GM19240 (cell line): ENCODE results near the gene TSPYL1.
"Not testable (repeated sequence)": the region's sequence is repeated elsewhere in the genome, so short reads cannot be mapped to it uniquely, and the experiment has no call there.

ENCODE experiments used
- DNase-seq: peaks from one replicate; pipeline ENCODE4 v3.0.0; 2011; ENCODE audit warnings: low spot score; ENCODE audit not compliant: insufficient read length

Gene TSPYL1

DNA sequence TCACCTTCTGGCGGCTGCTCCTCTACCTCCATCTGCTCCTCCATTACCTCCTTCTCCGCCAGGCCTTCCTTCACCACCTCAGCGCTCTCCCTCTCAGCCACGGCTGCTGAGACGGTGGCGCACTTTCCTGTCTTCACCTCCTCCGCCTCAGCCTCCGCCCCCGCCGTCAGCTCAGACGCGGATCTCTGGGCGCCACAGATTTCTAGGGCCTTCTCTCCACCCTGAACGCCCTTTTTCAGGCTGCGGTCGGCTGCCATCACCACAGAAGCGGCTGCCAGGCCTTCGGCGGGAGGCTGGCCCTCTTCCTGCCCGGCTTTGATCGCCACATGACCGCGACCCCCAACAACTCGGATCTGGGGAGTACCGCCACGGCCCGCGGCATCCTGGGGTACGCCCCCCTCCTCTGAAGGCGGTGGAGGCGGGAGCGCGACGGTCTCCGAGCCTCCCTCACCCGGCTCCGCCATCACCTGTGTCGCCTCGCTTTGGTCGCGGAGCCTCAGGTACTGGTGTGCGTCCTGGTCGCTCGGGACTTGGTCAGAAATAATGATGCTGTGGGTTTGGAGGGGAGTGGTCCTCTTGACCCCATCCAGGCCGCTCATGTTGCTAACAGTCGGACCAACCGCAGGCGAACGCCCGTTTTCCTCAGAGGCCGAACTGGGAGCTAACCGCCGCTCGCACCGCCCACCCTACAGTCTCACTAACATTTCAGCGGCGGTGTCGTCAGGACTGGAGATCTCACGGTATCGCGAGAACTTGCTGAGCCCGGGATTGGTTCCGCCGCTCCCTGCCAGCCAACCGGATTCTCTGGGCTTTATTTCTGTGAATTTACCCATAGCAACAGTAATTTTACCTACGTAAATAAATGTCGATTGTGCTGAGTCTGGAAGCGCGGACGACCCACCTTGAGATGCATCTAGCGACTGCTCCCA is at the start of gene TSPYL1:
TSPYL1 (minus strand) TSS at position 699 of the 929 bp plus-strand sequence; CDS start at position 599, 100 bp downstream.
- DNase-seq = peak; percentile 35

DNA sequence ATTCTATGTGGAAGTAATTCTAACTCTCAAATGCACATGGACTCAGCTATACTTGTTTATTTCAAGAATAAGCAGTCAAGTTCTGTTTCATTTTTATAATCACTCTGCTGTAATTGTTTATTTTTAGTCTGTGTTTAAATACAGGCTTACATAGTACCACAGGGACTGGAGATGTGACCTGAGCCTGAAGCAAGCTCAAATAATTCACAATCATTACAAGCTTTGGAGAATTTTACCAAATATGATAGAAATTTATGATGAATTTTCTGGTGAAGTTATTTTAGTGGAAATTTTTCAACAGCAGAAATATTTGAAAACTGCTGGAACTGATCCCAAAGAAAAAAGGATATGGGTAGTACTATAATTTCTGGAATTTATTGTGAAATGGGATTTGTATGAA is 49.4 kb upstream of the TSPYL1 start:
- no peak for DNase-seq

DNA sequence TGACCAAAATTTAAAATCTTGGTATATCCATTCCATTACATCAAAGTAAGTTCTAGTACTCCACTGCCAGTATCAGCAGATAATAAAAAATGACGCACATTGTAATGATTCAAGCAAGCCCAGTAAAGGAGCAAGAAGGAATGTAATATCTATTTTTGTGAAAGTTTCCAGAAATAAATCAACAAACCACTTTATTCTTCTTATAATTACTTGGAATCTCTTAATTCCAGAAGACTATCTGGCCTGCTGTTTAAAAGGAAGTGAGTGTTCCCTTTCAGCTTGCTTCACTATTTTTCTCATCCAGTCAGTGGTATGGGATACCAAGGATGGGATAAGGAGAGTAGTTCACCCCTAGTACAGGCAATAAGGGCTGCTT is 48.8 kb upstream of the TSPYL1 start:
- DNase-seq = no peak

DNA sequence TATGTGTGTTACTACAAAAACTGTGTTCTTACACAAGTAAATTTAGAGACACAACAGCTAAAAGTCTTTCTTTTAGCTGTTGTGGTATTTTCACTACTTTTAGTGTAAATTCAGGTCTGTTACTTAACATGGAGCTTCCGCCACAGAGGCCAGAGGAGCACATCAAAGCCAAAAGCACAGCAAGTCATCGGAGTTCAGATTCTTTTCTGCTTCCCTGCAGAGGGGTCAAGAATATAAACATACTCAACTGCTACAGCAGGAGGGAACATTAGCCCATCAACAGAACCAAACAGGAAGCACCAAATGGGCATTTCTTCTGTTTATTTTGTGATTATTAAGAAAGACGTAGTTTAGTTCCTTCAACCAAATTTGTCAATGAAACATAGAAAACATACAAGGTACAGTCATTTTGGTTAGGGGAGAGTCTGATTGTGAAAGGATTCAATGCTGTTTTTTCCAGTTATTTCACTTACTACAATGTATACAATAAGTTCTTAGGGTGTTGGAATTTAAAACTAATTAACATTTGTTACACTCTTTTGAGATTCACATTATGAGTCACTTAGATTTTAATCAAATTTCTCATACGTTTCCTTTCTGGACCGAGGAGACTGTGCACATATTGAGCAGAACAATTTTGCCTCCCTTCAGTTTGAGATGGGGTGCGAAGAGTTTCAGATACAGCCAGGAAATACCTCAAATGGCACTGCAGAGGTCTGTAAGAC is 48.2 kb upstream of the TSPYL1 start:
- no peak for DNase-seq

DNA sequence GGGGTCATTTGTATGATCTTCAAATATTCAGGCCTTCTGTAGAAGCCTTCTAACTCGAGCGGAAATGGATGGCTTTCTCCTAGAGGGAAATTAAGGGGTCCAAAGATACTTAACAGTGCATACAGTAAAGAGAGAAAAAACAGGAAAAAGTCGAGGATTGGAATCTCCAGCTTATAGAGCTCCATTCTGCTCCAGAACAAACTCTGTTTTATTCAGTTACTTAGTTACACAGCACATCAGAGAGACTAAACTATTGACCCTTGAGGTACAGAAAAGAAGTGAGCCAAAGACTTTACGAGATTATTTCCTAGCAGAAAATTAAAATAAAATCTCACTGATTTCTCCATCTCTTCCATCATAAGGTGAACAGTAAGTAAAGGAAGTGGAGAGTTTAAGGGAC is 47.3 kb upstream of the TSPYL1 start:
- no peak for DNase-seq

DNA sequence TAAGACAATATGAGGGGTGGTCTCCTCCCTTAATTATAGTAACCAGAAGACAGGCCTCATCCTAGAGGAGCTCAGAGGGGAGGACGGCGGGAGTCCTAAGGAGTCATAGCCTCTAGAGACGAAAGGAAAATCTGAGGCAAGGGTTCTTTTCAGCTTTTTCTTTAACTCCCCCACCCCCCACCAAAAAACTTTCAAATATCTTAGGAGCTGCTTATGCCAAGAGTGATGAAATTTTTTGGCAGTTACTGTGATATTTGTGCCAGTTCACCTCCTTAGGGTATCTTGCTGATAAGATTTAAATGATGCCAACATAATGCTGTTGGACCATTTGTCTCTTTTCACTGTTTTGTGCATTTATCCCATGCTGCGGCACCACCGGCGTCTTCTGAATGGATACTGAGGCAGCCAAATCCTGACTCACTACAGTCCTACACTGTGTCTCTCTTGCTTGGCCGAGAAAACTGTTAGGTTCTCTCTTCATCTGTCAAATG is 46.5 kb upstream of the TSPYL1 start:
- no peak for DNase-seq

DNA sequence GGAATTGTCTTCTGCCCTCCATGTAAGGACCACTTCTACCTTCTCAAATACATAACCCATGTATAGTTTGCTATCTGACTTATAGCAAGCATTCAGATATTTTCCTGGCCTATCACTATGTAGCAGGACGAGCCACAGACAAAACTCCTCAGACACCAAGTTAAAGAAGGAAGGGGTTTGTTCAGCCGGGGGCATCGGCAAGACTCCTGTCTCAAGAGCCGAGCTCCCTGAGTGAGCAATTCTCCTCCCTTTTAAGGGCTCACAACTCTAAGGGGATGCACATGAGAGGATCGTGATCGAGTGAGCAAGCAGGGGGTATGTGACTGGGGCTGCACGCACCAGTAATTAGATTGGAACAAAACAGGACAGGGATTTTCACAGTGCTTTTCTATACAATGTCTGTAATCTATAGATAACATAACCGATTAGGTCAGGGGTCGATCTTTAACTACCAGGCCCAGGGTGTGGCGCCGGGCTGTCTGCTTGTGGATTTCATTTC is 46.0 kb upstream of the TSPYL1 start:
- DNase-seq = not testable (repeated sequence)

DNA sequence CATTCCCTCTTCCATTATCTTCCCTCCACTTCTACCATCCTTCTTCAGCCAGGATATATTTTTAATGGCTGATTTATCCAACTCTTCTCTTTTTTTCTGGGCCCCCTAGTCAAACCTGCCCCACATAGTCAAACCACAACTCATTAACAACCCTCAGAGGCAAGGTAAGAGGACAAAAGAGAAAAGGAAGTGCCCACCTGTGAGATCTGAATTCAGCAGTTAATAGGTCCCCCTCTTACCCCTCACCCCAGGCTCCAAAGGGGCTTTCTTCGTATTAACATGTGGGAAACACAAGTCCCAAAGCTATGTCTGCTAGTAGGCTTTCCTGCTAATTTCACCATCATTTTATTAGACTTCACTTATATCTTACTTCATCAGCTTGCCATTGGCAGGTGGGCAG is 44.1 kb upstream of the TSPYL1 start:
- no peak for DNase-seq

DNA sequence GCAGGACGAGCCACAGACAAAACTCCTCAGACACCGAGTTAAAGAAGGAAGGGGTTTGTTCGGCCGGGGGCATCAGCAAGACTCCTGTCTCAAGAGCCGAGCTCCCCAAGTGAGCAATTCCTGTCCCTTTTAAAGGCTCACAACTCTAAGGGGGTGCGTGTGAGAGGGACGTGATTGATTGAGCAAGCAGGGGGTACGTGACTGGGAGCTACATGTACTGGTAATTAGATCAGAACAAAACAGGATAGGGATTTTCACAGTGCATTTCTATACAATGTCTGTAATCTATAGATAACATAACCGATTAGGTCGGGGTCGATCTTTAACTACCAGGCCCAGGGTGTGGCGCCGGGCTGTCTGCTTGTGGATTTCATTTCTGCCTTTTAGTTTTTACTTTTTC is 42.2 kb upstream of the TSPYL1 start:
- not testable (repeated sequence) for DNase-seq

DNA sequence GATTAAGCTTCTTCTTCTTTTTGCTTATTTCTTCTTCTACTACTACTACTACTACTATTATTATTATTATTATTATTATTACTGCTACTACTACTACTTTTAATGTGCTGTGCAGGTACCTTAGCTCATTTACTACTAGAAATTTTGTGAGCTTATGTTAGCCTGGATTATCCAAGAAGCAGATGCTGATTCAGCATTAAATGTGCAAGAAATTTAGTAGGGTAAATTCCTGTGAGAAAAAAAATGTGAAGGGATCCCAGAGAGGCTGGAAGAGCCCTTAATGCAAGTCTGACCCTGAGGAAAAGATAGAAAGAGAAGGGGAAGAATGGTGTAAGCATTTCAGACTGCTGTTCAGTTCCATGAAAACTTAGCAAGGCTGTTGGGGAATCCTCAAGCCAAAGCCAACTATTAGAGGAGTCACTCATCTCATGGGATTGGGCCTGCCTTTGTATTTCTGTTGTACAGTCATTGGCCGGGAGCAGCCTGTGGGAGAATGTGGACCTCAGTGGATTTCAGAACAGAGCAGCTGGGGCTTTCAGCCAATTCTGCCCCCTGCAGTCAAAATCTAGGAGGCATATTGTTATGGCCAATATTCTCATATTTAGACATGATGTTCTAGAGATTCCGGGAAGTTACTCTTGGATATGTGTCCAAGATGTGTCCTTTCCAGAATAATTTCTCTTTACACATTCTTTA is 37.2 kb upstream of the TSPYL1 start:
- DNase-seq = no peak

DNA sequence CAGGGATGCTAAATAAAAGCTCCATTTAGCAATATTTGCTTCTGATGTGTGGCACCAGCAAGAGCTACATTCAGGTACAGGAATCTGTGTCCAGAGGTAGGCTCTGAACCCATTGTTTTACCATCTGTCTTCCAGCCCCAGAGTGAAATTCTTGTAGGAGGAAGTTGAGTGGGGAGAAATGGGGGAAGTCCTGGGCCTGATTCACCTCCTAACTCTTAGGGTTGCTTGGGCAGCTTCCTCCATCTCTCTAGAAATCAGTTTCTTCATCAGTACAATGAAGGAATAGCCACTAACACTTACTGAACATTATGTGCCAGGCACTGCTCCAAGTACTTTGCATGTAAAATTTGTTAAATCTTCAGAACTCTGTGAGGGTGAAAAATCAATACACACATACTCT is 35.1 kb upstream of the TSPYL1 start:
- no peak for DNase-seq

DNA sequence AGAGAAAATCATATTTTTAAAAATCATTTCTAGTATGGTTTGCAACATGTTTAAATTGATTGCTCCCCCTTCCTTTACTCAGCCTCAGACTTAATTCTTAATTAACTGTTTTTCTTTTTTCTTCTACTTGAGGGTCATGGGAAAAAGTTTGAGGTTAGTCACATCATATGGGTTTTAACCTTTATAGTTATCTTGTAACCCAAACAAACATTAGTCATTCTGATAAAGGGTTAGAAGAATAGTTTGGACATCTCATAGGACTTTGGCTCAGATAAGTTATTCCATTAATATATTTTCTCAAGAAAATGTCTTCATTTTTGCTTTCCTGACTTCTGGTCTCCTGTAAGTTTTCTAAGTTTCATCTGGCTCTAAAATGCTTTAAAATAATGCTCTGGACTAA is 34.5 kb upstream of the TSPYL1 start:
- DNase-seq = no peak

DNA sequence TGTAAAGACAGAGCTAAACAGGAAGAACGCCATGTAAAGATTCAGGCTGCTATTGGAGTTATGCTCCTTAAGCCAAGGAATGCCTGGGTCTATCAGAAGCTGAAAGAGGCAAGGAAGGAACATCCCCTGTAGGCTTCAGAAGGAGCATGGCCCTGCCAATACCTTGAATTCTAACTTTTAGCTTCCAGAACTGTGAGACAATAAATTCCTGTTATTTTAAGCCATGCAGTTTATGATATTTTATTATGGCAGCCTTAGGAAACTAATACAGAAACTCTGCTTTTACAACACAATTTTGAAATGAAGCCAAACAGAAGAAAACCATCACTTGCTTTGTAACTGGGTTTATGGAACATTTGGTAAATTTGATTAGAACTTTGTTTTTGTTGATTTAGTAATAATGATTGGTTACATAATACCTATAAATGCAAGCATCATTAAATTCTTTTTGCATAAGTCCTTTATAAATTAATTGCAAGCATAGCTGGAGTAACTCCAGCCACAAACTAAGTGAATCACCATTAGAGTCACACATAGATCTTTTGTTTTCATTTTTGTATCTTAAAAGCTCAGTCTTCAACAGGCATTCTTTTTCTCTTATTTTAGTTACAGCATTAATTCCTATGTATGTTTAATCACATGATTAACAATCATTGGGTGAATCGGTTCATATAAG is 33.5 kb upstream of the TSPYL1 start:
- no peak for DNase-seq

DNA sequence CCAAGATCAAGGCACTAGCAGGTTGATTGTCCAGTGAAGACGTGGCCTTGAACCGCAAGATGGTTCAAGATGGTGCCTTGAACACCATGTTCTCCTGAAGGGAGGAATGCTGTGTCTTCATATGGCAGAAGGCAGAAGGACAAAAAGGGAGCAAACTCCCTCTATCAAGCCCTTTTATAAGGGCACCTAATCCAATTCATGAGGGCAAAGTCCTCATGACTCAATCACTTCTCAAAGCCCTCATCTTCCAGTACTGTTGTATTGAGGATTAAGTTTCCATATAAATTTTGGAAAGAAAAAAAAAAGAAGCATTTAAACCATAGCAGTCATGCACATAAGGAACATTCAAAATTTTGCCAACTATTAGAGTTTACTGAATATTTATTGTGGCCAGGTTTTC is 29.9 kb upstream of the TSPYL1 start:
- DNase-seq = no peak

DNA sequence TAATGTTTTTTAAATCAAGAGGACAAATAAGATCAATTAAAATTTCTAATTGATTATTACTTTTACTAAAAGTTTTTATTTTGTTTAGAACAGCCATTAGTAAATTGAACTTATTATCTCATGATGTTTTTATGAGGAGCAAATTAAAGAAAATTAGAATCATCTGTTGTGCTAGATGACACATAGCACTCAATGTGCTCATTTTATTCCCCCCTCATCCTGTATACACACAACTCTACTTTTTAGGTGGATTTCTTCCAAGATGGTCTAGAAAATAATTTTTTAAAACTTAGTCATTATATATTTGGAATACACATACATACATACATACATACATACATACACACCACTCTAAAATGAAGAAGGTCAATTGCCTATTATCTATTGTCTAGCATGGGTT is 29.3 kb upstream of the TSPYL1 start:
- no peak for DNase-seq

DNA sequence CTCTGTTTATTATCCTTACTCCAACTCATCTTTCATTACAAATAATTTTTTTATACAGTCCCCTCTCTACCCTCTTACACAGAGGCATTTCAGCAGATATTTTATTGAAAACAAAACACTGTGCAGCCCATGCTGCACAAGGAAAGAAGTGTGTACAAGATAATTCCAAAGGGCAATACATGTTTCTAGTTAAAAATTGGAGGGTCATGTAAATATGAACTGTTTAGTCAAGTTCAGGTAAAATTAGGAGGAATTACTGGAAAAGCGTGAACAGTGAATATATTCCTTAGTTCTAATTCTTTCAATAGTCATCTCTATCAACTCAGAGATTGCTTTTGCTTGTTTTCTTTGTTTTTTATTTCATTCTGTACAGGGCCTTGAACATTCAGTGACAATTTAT is 27.9 kb upstream of the TSPYL1 start:
- DNase-seq = no peak

DNA sequence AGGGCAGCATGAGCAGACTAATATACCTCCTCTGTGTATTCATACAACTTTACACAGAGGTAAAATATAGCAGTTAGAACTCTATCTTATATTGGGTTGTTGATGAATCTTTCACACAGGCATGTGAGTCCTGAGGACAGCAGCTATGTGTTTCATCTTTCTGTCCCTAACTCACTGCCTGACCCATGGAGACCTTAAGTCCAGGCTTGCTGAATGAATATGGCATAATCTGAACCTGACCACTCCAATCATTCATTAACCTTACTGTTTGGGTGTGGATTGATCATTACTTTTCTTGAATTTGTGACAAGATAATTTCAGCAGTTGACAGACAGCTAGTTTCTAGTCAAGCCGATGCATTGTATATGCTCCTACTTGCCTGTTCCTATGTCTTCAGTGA is 27.3 kb upstream of the TSPYL1 start:
- no peak for DNase-seq

DNA sequence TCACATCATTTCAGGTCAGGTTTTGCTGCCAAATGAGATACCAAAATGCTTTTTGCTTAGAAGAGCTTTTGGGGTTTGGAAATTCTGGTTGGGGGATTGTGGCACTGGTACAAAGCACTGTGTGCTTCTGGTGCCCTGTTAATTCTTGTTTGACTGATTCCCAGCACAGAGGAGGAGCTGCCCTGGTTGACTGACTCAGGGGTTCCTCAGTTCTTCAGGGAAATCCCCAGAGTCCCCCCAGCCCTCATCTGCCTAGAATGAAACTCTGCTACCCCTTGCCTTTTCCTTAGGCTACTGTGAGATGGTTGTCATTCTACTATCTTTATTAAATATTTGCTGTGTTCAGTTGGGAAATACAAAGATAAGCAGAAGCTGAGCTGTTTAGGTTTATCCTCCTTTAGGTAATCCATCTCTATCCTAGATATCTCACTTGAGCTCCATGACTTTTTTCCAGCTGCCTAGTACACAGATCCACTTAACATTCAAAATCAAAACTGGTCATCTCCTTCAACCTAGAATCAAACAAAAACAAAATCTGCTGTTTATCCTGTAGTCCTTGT is 24.9 kb upstream of the TSPYL1 start:
- no peak for DNase-seq

DNA sequence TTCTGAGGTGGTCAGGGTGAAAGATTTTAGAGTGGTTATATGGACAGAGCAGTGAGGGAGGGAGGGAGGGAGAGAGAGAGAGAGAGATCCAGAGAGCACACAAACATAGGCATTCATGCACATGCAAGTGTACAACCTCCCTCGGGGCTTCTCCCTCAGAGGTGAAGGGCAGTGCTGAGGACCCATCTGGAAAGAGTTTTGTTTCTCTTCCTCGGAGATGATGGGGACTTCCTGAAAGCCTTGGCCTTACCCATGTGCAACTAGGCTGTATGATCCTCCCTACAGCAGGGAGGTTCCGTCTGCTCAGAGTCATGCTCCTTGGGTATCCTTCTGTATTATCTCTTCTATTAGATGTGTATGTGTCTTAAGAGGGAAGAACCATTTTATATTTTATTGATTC is 21.4 kb upstream of the TSPYL1 start:
- no peak for DNase-seq

DNA sequence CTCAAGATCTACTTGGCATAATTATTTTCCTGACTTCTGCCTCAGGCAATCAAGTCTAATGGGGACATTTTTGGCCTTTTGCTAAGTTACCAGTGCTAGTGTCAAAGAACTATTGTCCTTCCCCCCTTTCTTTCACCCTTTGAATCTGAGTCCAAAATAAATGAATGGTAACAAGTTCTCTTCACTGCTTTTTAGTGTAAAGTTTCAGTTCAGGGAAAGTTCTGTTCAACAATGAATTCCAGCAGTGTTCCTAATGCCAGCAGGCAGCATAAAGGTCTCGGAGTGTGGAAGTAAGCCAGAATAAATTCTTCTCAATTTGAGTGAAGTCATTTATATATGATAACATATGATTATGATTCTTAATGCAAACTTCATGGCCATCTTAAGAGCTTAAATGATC is 20.8 kb upstream of the TSPYL1 start:
- DNase-seq = no peak

DNA sequence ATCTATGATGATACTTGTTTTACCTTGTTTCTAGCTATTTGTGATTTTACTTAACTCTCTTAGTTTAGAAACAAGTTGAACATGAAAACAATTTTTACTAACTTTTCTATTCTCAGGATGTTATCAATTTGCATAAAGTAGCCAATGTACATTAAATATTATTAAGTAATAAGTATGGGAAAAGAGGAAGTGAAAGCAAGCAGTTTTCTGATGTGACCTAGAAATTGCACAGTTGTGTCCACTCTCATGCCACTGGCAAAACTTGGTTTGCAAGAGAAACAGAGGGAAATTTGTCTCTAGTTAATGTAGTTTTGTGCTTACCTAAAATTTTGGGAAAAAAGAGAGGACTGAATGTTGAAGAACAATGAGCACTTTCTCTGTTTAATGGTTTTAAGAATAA is 19.2 kb upstream of the TSPYL1 start:
- no peak for DNase-seq
